Thyroid gland (tissue), 4 donors: ENCODE data around the gene THYN1.

Source experiments
- POLR2A ChIP-seq, 2 donors: fragments of 450-650 bp; IDR thresholded peaks; one replicate each; pipeline ENCODE4 v1.6.1; 2017; ENCODE audit warnings: antibody characterized with exemption in 2 of 2, mild to moderate bottlenecking in 2 of 2, moderate library complexity in 1 of 2
- TF ChIP-seq, protein P1 (sequence below), 6 experiments: fragments of 200-600 bp in 3 of 6; fragments of 450-650 bp in 3 of 6; sonication (generic) in 3 of 6; IDR thresholded peaks; one replicate each; pipeline ENCODE4 v1.5.1; 2016 to 2019; ENCODE audit warnings: antibody characterized with exemption in 6 of 6, mild to moderate bottlenecking in 2 of 6, inconsistent platforms in 1 of 6, moderate library complexity in 1 of 6

DNA sequence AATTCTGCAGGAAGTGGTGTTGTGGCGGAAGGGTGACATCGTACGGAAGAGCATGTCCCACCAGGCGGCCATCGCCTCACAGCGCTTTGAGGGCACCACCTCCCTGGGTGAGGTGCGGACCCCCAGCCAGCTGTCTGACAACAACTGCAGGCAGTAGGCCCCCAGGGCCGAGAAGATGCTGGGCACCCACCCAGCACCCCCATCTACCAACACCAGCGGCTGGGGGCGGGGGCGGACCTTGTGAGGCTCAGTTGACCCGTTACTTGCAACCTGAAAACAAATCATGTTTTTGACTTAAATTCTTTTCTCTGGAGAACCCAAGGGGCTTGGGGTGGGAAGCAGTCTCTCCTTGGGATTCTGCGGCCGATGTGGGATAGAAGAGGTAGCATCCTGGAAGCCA, 7.7 kb downstream of the THYN1 start:
- TF ChIP-seq, protein P1, sequence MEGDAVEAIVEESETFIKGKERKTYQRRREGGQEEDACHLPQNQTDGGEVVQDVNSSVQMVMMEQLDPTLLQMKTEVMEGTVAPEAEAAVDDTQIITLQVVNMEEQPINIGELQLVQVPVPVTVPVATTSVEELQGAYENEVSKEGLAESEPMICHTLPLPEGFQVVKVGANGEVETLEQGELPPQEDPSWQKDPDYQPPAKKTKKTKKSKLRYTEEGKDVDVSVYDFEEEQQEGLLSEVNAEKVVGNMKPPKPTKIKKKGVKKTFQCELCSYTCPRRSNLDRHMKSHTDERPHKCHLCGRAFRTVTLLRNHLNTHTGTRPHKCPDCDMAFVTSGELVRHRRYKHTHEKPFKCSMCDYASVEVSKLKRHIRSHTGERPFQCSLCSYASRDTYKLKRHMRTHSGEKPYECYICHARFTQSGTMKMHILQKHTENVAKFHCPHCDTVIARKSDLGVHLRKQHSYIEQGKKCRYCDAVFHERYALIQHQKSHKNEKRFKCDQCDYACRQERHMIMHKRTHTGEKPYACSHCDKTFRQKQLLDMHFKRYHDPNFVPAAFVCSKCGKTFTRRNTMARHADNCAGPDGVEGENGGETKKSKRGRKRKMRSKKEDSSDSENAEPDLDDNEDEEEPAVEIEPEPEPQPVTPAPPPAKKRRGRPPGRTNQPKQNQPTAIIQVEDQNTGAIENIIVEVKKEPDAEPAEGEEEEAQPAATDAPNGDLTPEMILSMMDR (IDR thresholded peaks at IDR 0.05): no peak
- TF ChIP-seq POLR2A (IDR thresholded peaks at IDR 0.05): no peak
